Measurements from ENCODE around the gene NFATC2. TPM values are rescaled to one million over a fixed set of nuclear protein-coding genes. Genes with fewer than 3 reads are reported as not detected.

NFATC2 gene
- polyA plus RNA-seq, 1 of the 3 experiments (the other 2 are of a cell fraction) = 0.36 TPM

DNA sequence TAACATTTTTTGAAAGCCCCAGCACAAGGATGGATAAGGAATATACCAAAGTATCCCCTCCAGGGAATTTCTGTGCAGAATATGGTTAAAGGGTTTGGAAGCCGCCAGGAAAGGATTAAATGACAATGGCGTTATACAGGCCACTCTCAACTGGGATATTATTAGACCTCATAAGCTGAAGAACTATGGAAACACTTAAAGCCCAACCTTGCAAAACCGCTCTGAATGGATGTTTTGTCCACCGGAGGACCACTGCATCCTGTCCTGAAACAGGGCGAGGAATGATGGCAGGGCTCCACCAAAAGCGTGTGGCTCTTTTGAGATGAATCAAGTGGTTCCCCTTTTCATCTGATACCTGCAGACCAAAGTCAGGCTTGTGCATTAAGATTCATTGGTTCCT, 32.4 kb downstream of the NFATC2 start:
- CTCF ChIA-PET = interaction anchor here (1.3 kb wide), 1 partner anchor 27 kb away, joined by 3 read pairs; no protein-coding TSS in a partner anchor
- H3K27ac ChIP-seq (ENCODE audit: low read depth in 2 of 2, low read length in 1 of 2) = no peak overlapping the region
- no peaks in the 10 kb centered on the region; a peak in 1 of 4 replicates for H3K4me1 ChIP-seq (ENCODE audit: control insufficient read depth in 1 of 2, insufficient read depth in 2 of 2, low read depth in 1 of 2, low read length in 1 of 2)
- POLR2A ChIA-PET = no interaction called here
- H3K4me2 ChIP-seq = no peak overlapping the region
- H3K4me3 ChIP-seq (ENCODE audit: low read depth in 2 of 2, low read length in 1 of 2) = no peak overlapping the region
- H3K9me3 ChIP-seq = no peaks in the 10 kb centered on the region
- H3K9me2 ChIP-seq = no peaks in the 10 kb centered on the region
- no peaks in the 10 kb centered on the region for H4K20me1 ChIP-seq (ENCODE audit: insufficient read depth)
- no peak overlapping the region for H3K9ac ChIP-seq
- no peak overlapping the region for H2AFZ ChIP-seq (ENCODE audit: low read depth)
- TF ChIP-seq, protein P1, sequence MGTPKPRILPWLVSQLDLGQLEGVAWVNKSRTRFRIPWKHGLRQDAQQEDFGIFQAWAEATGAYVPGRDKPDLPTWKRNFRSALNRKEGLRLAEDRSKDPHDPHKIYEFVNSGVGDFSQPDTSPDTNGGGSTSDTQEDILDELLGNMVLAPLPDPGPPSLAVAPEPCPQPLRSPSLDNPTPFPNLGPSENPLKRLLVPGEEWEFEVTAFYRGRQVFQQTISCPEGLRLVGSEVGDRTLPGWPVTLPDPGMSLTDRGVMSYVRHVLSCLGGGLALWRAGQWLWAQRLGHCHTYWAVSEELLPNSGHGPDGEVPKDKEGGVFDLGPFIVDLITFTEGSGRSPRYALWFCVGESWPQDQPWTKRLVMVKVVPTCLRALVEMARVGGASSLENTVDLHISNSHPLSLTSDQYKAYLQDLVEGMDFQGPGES (IDR thresholded peaks at IDR 0.05; ENCODE audit: low read depth, low read length) = no peak
- TF ChIP-seq POLR2AphosphoS5 (IDR thresholded peaks at IDR 0.05; ENCODE audit: low read depth, low read length) (no peak), GATA2 (CRISPR knock-in tag; IDR thresholded peaks at IDR 0.05) (no peak), NFIC (IDR thresholded peaks at IDR 0.05; ENCODE audit: borderline replicate concordance) (no peak), MEF2A (IDR thresholded peaks at IDR 0.05; ENCODE audit: borderline replicate concordance, low read depth) (no peak), FOXM1 (IDR thresholded peaks at IDR 0.05; ENCODE audit: low read depth) (no peak), EP300 (IDR thresholded peaks at IDR 0.05; ENCODE audit: borderline replicate concordance in 1 of 2, low read depth in 1 of 2, low read length in 1 of 2) (no peak), NRF1 (IDR thresholded peaks at IDR 0.05; ENCODE audit: low read depth, low read length) (no peak), GABPA (IDR thresholded peaks at IDR 0.05; ENCODE audit: low read depth) (no peak), EZH2phosphoT487 (IDR thresholded peaks at IDR 0.05; ENCODE audit: borderline replicate concordance, low read depth) (no peak), JUND (IDR thresholded peaks at IDR 0.05) (no peak), YY1 (IDR thresholded peaks at IDR 0.05; ENCODE audit: low read depth) (no peak), RCOR1 (IDR thresholded peaks at IDR 0.05; ENCODE audit: low read length) (no peak), TAF1 (IDR thresholded peaks at IDR 0.05; ENCODE audit: borderline replicate concordance, low read depth, low read length) (no peak), RXRA (IDR thresholded peaks at IDR 0.05; ENCODE audit: borderline replicate concordance, low read depth) (no peak)
- TF ChIP-seq, protein P2, sequence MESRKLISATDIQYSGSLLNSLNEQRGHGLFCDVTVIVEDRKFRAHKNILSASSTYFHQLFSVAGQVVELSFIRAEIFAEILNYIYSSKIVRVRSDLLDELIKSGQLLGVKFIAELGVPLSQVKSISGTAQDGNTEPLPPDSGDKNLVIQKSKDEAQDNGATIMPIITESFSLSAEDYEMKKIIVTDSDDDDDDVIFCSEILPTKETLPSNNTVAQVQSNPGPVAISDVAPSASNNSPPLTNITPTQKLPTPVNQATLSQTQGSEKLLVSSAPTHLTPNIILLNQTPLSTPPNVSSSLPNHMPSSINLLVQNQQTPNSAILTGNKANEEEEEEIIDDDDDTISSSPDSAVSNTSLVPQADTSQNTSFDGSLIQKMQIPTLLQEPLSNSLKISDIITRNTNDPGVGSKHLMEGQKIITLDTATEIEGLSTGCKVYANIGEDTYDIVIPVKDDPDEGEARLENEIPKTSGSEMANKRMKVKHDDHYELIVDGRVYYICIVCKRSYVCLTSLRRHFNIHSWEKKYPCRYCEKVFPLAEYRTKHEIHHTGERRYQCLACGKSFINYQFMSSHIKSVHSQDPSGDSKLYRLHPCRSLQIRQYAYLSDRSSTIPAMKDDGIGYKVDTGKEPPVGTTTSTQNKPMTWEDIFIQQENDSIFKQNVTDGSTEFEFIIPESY (IDR thresholded peaks at IDR 0.05; ENCODE audit: borderline replicate concordance, low read depth) = no peak
- TF ChIP-seq, protein P3, sequence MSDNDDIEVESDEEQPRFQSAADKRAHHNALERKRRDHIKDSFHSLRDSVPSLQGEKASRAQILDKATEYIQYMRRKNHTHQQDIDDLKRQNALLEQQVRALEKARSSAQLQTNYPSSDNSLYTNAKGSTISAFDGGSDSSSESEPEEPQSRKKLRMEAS (IDR thresholded peaks at IDR 0.05; ENCODE audit: low read depth) = no peak
- peaks cover 7% of the 10 kb centered on the region for H3F3A ChIP-seq (replicated peaks; ENCODE audit: insufficient read depth)
- WGBS (ENCODE audit: low lambda C conversion rate) = 85% methylated on average over 6 of the region's 6 CpGs
- DNase-seq = no peak
- H3K36me3 ChIP-seq (replicated peaks in 1 of 2; ENCODE audit: control insufficient read depth in 1 of 2, insufficient read depth in 2 of 2, low read length in 1 of 2) = no peaks in the 10 kb centered on the region
- H3K27me3 ChIP-seq (ENCODE audit: insufficient read depth) = no peaks in the 10 kb centered on the region
- no peaks in the 10 kb centered on the region; the same call in 1 of the 2 replicates for H3K79me2 ChIP-seq (ENCODE audit: insufficient read depth)
